ENCODE data around the gene GAREM2.

GRCh38 chr2:26217720-26218119, 44.8 kb downstream of the GAREM2 start:
- TF ChIP-seq CTCF (IDR thresholded peaks at IDR 0.05; ENCODE audit: low read length) (no peak), EZH2 (IDR thresholded peaks at IDR 0.05; ENCODE audit: borderline replicate concordance, low read length) (no peak)
